ENCODE results near the gene SLC8A3. TPM values are rescaled to one million over a fixed set of nuclear protein-coding genes. Genes with fewer than 3 reads are reported as not detected.

The SLC8A3 gene
- total and polyA plus RNA-seq, 2 of the 13 experiments (the other 11 are each of a cell fraction or from before 2014, with no cell fraction given): 0.01 to 0.02 TPM

DNA sequence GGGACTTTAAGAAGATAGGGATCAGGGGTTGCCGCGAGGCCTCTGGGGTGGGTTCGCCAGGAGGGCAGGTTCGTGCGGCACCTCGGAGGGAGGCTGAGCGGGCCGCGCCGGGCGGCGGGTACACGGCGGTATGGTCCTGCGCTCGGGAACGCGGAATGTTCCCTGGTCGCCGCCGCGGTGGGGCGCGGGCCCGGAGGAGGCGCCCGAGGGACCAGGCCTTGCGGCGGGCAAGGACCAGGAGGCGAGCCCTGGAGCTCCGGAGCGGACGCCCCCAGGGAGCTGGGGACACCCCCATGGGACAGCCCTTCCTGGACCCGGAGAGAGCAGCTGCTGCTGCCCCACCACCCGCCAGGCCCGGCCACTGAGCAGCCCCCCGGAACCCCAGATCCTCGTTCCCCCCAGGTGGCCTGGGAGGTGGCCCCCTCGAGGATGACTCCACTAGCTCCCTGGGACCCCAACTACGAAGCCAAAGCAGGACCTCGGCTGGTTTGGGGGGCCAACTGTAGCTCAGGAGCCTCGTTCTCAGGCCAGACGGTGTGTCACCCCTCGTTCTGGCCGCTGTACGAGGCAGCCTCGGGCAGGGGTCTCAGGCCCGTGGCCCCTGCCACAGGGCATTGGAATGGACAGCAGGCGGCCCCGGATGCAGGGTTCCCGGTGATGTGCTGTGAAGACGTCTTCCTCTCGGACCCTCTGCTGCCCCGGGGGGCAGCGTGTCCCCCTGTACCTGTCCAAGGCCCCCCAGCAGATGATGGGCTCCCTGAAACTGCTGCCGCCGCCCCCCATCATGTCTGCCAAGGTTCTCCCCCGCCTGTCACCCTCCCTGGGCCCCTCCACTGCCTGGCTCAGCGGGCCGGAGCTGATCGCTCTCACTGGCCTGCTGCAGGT is 45.6 kb upstream of the SLC8A3 start:
- TF ChIP-seq ZNF263 (CRISPR knock-in tag; IDR thresholded peaks at IDR 0.05) (no peak), ZNF749 (CRISPR knock-in tag; IDR thresholded peaks at IDR 0.05; ENCODE audit: borderline replicate concordance) (no peak), RNF219 (CRISPR knock-in tag; IDR thresholded peaks at IDR 0.05) (no peak), ZNF720 (CRISPR knock-in tag; IDR thresholded peaks at IDR 0.05) (no peak), ZFY (CRISPR knock-in tag; IDR thresholded peaks at IDR 0.05) (no peak), NR2C2 (CRISPR knock-in tag; IDR thresholded peaks at IDR 0.05; ENCODE audit: borderline replicate concordance) (no peak), ZSCAN21 (CRISPR knock-in tag; IDR thresholded peaks at IDR 0.05; ENCODE audit: borderline replicate concordance) (no peak), ARHGAP35 (CRISPR knock-in tag; IDR thresholded peaks at IDR 0.05; ENCODE audit: borderline replicate concordance) (no peak), STAT5B (CRISPR knock-in tag; IDR thresholded peaks at IDR 0.05) (no peak), PBX2 (CRISPR knock-in tag; IDR thresholded peaks at IDR 0.05) (no peak), EHMT2 (IDR thresholded peaks at IDR 0.05; ENCODE audit: borderline replicate concordance, low read depth, low read length) (no peak), NR2F2 (IDR thresholded peaks at IDR 0.05; ENCODE audit: borderline replicate concordance, low read depth) (no peak), HMG20A (CRISPR knock-in tag; IDR thresholded peaks at IDR 0.05; ENCODE audit: borderline replicate concordance) (no peak), SNAI1 (CRISPR knock-in tag; IDR thresholded peaks at IDR 0.05; ENCODE audit: borderline replicate concordance) (no peak)
- TF ChIP-seq, protein P1, sequence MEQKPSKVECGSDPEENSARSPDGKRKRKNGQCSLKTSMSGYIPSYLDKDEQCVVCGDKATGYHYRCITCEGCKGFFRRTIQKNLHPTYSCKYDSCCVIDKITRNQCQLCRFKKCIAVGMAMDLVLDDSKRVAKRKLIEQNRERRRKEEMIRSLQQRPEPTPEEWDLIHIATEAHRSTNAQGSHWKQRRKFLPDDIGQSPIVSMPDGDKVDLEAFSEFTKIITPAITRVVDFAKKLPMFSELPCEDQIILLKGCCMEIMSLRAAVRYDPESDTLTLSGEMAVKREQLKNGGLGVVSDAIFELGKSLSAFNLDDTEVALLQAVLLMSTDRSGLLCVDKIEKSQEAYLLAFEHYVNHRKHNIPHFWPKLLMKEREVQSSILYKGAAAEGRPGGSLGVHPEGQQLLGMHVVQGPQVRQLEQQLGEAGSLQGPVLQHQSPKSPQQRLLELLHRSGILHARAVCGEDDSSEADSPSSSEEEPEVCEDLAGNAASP (CRISPR knock-in tag; IDR thresholded peaks at IDR 0.05; ENCODE audit: borderline replicate concordance): no peak
- Histone ChIP-seq H2AFZ (ENCODE audit: low read length) (no peak overlapping the region), H3K27me3 (ENCODE audit: control insufficient read depth in 1 of 2, insufficient read depth in 2 of 2, low read length in 2 of 2) (no peaks in the 10 kb centered on the region; a peak in 1 of 5 replicates), H3K9me3 (ENCODE audit: low read length) (no peaks in the 10 kb centered on the region), H4K20me1 (ENCODE audit: insufficient read depth, low read length) (no peaks in the 10 kb centered on the region), H3K36me3 (replicated peaks in 1 of 2; ENCODE audit: control insufficient read depth in 1 of 2, insufficient read depth in 2 of 2, low read length in 2 of 2) (no peaks in the 10 kb centered on the region), H3K27ac (ENCODE audit: extremely low read length, insufficient read depth, low read length) (no peak overlapping the region), H3K4me3 (replicated peaks in 1 of 3; ENCODE audit: insufficient read depth in 1 of 3, low read depth in 2 of 3, low read length in 3 of 3) (no peak overlapping the region), H3K4me1 (ENCODE audit: insufficient read depth, low read length) (no peaks in the 10 kb centered on the region), H3K9ac (ENCODE audit: insufficient read depth, low read depth, low read length) (no peak overlapping the region), H3K79me2 (ENCODE audit: insufficient read depth, low read length) (no peaks in the 10 kb centered on the region), H3K4me2 (ENCODE audit: low read depth, low read length) (no peak overlapping the region)
- no TSS peak for BruUV-seq (replicated peaks)
- in situ Hi-C loops (cut with HindIII; ENCODE audit: extremely low pct_ligation_motif_present, low pct_unique_long_range_greater_than_20kb): no loop called here
- DNase-seq (ENCODE audit: low spot score) (no peak), FAIRE-seq (no peak), ATAC-seq (no peak)
- intact Hi-C loops (cut with micrococcal nuclease; ENCODE audit: unreplicated experiment): no loop called here
- ChIA-PET POLR2A (no interaction called here), CTCF (ENCODE audit: low intra/inter-chr PET ratio, low total read pairs) (no interaction called here)
- WGBS (ENCODE audit: low lambda C conversion rate): 83% methylated on average over 26 of the region's 61 CpGs
